ENCODE data around the gene GSTM5. TPM values are rescaled to one million over a fixed set of nuclear protein-coding genes. Genes with fewer than 3 reads are reported as not detected.

GSTM5 gene
- total and polyA plus RNA-seq, 5 donors from 2014 or later: not detected

GRCh38 chr1:109762039-109762585, 50.1 kb downstream of the GSTM5 start:
- no peaks in the 10 kb centered on the region for H3K9me3 ChIP-seq (ENCODE audit: control insufficient read depth in 2 of 2, low read length in 2 of 2)
- H3K4me3 ChIP-seq (ENCODE audit: low read depth, low read length): no peak overlapping the region
- Mint-ChIP-seq H3K27ac (peak overlapping the region in 1 of 3 donors; percentile 48), H3K36me3 (no peaks in the 10 kb centered on the region), H3K4me1 (no peaks in the 10 kb centered on the region), H3K27me3 (no peaks in the 10 kb centered on the region), H3K9me3 (peaks cover 0 to 1% (median 0%) of the 10 kb centered on the region in 7 donors), H3K4me3 (no peak overlapping the region)
- ATAC-seq (ENCODE audit: low read depth in 2 of 2) (no peak), DNase-seq (no peak)
- H3K27ac ChIP-seq (ENCODE audit: insufficient read depth, low read length, poor library complexity, severe bottlenecking): no peak overlapping the region
- no peaks in the 10 kb centered on the region for H3K36me3 ChIP-seq (ENCODE audit: control insufficient read depth, insufficient read depth, low read length)
- no peaks in the 10 kb centered on the region for H3K27me3 ChIP-seq (ENCODE audit: control insufficient read depth, insufficient read depth, low read length)
- H3K4me1 ChIP-seq (ENCODE audit: control insufficient read depth, insufficient read depth, low read length, poor library complexity, severe bottlenecking): no peaks in the 10 kb centered on the region

GRCh38 chr1:109762821-109763645, 51.0 kb downstream of the GSTM5 start:
- DNase-seq (no peak), ATAC-seq (ENCODE audit: low read depth in 2 of 2) (no peak)
- H3K9me3 ChIP-seq (ENCODE audit: control insufficient read depth in 2 of 2, low read length in 2 of 2): no peaks in the 10 kb centered on the region
- peaks cover 0 to 1% (median 0%) of the 10 kb centered on the region in 7 donors for H3K9me3 Mint-ChIP-seq
- no peak overlapping the region for H3K27ac ChIP-seq (ENCODE audit: insufficient read depth, low read length, poor library complexity, severe bottlenecking)
- no peaks in the 10 kb centered on the region for H3K36me3 Mint-ChIP-seq
- H3K27me3 ChIP-seq (ENCODE audit: control insufficient read depth, insufficient read depth, low read length): no peaks in the 10 kb centered on the region
- H3K4me1 Mint-ChIP-seq: no peaks in the 10 kb centered on the region
- no peaks in the 10 kb centered on the region for H3K27me3 Mint-ChIP-seq
- H3K4me3 ChIP-seq (ENCODE audit: low read depth, low read length): no peak overlapping the region
- no peaks in the 10 kb centered on the region for H3K36me3 ChIP-seq (ENCODE audit: control insufficient read depth, insufficient read depth, low read length)
- peak overlapping the region in 1 of 3 donors; percentile 55 for H3K27ac Mint-ChIP-seq
- no peak overlapping the region for H3K4me3 Mint-ChIP-seq
- no peaks in the 10 kb centered on the region for H3K4me1 ChIP-seq (ENCODE audit: control insufficient read depth, insufficient read depth, low read length, poor library complexity, severe bottlenecking)

- no peak within 1 kb of the TSS for H3K27ac ChIP-seq (ENCODE audit: insufficient read depth, low read length, poor library complexity, severe bottlenecking)
- Mint-ChIP-seq H3K4me1 (no peaks in the 10 kb centered on the region), H3K27me3 (no peaks in the 10 kb centered on the region), H3K36me3 (no peaks in the 10 kb centered on the region), H3K4me3 (no peak within 1 kb of the TSS), H3K27ac (peak within 1 kb of the TSS in 2 of 3 donors; percentile 53 to 74), H3K9me3 (peaks cover 0 to 1% (median 0%) of the 10 kb centered on the region in 7 donors)
- no peak for ATAC-seq (ENCODE audit: low read depth in 2 of 2)
- no peaks in the 10 kb centered on the region for H3K36me3 ChIP-seq (ENCODE audit: control insufficient read depth, insufficient read depth, low read length)
- no peak for DNase-seq
- H3K4me3 ChIP-seq (ENCODE audit: low read depth, low read length): no peak within 1 kb of the TSS
- no peaks in the 10 kb centered on the region for H3K27me3 ChIP-seq (ENCODE audit: control insufficient read depth, insufficient read depth, low read length)
- no peaks in the 10 kb centered on the region for H3K9me3 ChIP-seq (ENCODE audit: control insufficient read depth in 2 of 2, low read length in 2 of 2)
- H3K4me1 ChIP-seq (ENCODE audit: control insufficient read depth, insufficient read depth, low read length, poor library complexity, severe bottlenecking): no peaks in the 10 kb centered on the region
These were observed 51.8 kb downstream of the GSTM5 start, which contains the start of gene EPS8L3 for GRCh38 chr1:109763646-109764415. Gene EPS8L3 (minus strand): TSS chr1:109763923. CDS start chr1:109761749, 2,174 bp downstream.

- H3K36me3 Mint-ChIP-seq: no peaks in the 10 kb centered on the region
- DNase-seq (no peak), ATAC-seq (ENCODE audit: low read depth in 2 of 2) (no peak)
- no peaks in the 10 kb centered on the region for H3K27me3 ChIP-seq (ENCODE audit: control insufficient read depth, insufficient read depth, low read length)
- no peak overlapping the region for H3K27ac ChIP-seq (ENCODE audit: insufficient read depth, low read length, poor library complexity, severe bottlenecking)
- H3K4me1 Mint-ChIP-seq: no peaks in the 10 kb centered on the region
- H3K4me3 Mint-ChIP-seq: no peak overlapping the region
- H3K9me3 Mint-ChIP-seq: peaks cover 0 to 1% (median 0%) of the 10 kb centered on the region in 7 donors
- no peaks in the 10 kb centered on the region for H3K4me1 ChIP-seq (ENCODE audit: control insufficient read depth, insufficient read depth, low read length, poor library complexity, severe bottlenecking)
- H3K9me3 ChIP-seq (ENCODE audit: control insufficient read depth in 2 of 2, low read length in 2 of 2): no peaks in the 10 kb centered on the region
- H3K27me3 Mint-ChIP-seq: no peaks in the 10 kb centered on the region
- H3K36me3 ChIP-seq (ENCODE audit: control insufficient read depth, insufficient read depth, low read length): no peaks in the 10 kb centered on the region
- no peak overlapping the region for H3K4me3 ChIP-seq (ENCODE audit: low read depth, low read length)
- peak overlapping the region in 2 of 3 donors; percentile 53 to 74 for H3K27ac Mint-ChIP-seq
These were observed 52.8 kb downstream of the GSTM5 start for GRCh38 chr1:109764561-109765482.

- Mint-ChIP-seq H3K36me3 (no peaks in the 10 kb centered on the region), H3K4me3 (no peak overlapping the region), H3K9me3 (peaks cover 0 to 1% (median 0%) of the 10 kb centered on the region in 7 donors), H3K27me3 (no peaks in the 10 kb centered on the region), H3K27ac (no peak overlapping the region), H3K4me1 (no peaks in the 10 kb centered on the region)
- Histone ChIP-seq H3K27ac (ENCODE audit: insufficient read depth, low read length, poor library complexity, severe bottlenecking) (no peak overlapping the region), H3K4me1 (ENCODE audit: control insufficient read depth, insufficient read depth, low read length, poor library complexity, severe bottlenecking) (no peaks in the 10 kb centered on the region), H3K36me3 (ENCODE audit: control insufficient read depth, insufficient read depth, low read length) (no peaks in the 10 kb centered on the region), H3K9me3 (ENCODE audit: control insufficient read depth in 2 of 2, low read length in 2 of 2) (no peaks in the 10 kb centered on the region), H3K4me3 (ENCODE audit: low read depth, low read length) (no peak overlapping the region), H3K27me3 (ENCODE audit: control insufficient read depth, insufficient read depth, low read length) (no peaks in the 10 kb centered on the region)
- ATAC-seq (ENCODE audit: low read depth in 2 of 2): no peak
- DNase-seq: no peak
These were observed 53.4 kb downstream of the GSTM5 start for GRCh38 chr1:109765483-109765815.

GRCh38 chr1:109765896-109766615, 54.0 kb downstream of the GSTM5 start:
- no peaks in the 10 kb centered on the region for H3K36me3 Mint-ChIP-seq
- no peak overlapping the region for H3K4me3 ChIP-seq (ENCODE audit: low read depth, low read length)
- no peak overlapping the region for H3K27ac ChIP-seq (ENCODE audit: insufficient read depth, low read length, poor library complexity, severe bottlenecking)
- H3K4me3 Mint-ChIP-seq: no peak overlapping the region
- peaks cover 0 to 1% (median under 1%) of the 10 kb centered on the region in 4 donors for H3K4me1 Mint-ChIP-seq
- DNase-seq (no peak), ATAC-seq (ENCODE audit: low read depth in 2 of 2) (no peak)
- H3K4me1 ChIP-seq (ENCODE audit: control insufficient read depth, insufficient read depth, low read length, poor library complexity, severe bottlenecking): no peaks in the 10 kb centered on the region
- no peaks in the 10 kb centered on the region for H3K27me3 Mint-ChIP-seq
- peaks cover 0 to 1% (median 0%) of the 10 kb centered on the region in 7 donors for H3K9me3 Mint-ChIP-seq
- no peaks in the 10 kb centered on the region for H3K27me3 ChIP-seq (ENCODE audit: control insufficient read depth, insufficient read depth, low read length)
- H3K27ac Mint-ChIP-seq: no peak overlapping the region
- no peaks in the 10 kb centered on the region for H3K36me3 ChIP-seq (ENCODE audit: control insufficient read depth, insufficient read depth, low read length)
- H3K9me3 ChIP-seq (ENCODE audit: control insufficient read depth in 2 of 2, low read length in 2 of 2): no peaks in the 10 kb centered on the region
